ENCODE measurements around the gene TSKU. TPM values are rescaled to one million over a fixed set of nuclear protein-coding genes. Genes with fewer than 3 reads are reported as not detected.

The TSKU gene, protein sequence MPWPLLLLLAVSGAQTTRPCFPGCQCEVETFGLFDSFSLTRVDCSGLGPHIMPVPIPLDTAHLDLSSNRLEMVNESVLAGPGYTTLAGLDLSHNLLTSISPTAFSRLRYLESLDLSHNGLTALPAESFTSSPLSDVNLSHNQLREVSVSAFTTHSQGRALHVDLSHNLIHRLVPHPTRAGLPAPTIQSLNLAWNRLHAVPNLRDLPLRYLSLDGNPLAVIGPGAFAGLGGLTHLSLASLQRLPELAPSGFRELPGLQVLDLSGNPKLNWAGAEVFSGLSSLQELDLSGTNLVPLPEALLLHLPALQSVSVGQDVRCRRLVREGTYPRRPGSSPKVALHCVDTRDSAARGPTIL
- total RNA-seq (2022; extraction: Qiagen RNA extraction): 92.0 to 158 TPM (median 140 TPM) in 5 replicates

DNA sequence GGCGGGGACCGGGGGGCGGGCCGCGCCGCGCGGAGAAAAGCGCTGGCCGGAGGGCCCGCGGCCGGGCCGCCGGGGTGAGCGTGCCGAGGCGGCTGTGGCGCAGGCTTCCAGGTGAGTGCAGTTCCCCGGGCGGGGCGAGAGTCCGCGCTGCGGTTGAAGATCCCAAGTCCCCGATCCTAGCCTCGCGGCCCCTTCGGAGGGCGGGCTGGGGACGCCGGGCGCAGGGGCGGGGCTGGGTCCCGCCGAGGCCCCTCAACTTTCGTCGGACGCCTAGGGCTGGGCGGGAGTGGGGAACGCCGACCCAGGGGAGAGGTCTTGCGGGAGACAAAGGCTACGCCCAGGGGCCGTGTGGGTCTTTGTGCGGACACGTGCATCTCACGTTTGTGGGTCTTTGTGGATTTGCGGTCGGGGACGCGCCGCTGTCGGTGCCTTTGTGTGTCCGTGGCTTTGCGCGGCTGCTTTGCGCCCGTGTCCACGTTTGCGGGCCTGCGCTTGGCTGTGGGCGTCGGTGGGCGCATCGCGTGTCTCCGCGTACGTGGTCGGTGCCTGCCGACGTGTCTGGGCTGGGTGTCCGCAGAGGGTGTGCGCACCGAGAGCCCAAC lies at the start of gene TSKU:
Gene TSKU (plus strand): TSS at position 63 of the 602 bp plus-strand sequence. CDS start 12,261 bp downstream, outside the sequence.

Other genes with a start within 250 kb of the TSKU start
- gene LRRC32, start 112.6 kb upstream of the TSKU start, total RNA-seq (2022; extraction: Qiagen RNA extraction): 0.15 to 0.51 TPM (median 0.20 TPM) in 5 replicates
- gene ACER3, start 77.6 kb downstream of the TSKU start, total RNA-seq (2022; extraction: Qiagen RNA extraction): 13.8 to 25.2 TPM (median 21.8 TPM) in 5 replicates